Ovary (tissue), 3 donors: ENCODE results near the gene EYA4.

Experiments used
- EP300 ChIP-seq: sonication (generic); formaldehyde crosslinking; IDR thresholded peaks from one replicate; pipeline ENCODE4 v1.6.1; 2017; ENCODE audit warnings: antibody characterized with exemption
- POLR2A ChIP-seq: fragments of 450-650 bp; IDR thresholded peaks from one replicate; pipeline ENCODE4 v1.6.1; 2017; ENCODE audit warnings: antibody characterized with exemption, mild to moderate bottlenecking, moderate library complexity
- TF ChIP-seq, protein P1 (sequence below), 3 donors: fragments of 450-650 bp in 2 of 3; fragments of 200-600 bp in 1 of 3; IDR thresholded peaks; one replicate each; pipeline versions ENCODE4 v1.5.1 to v1.8.0; 2016 to 2022; ENCODE audit warnings: antibody characterized with exemption in 3 of 3, mild to moderate bottlenecking in 1 of 3
- donor health status: DM: no; HTN: no; CAD: no.

DNA sequence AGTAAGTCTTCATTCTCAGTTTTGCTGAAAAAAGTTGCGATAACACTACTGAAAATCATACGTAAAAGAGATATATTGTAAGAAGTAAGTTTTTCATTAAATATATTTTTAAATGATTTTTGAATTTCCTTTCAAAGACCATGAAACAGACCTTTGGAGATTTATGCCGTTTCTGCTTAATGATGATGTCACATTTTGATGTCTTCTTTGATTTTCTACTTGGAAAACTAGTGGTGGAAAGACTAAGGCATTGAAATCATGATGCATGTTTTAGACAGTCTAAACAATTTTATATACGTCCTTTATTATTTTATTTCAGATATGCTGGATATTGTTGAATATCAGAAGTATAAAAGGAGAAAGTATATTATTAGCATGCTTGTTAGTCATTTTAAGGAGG, 33.7 kb downstream of the EYA4 start:
- TF ChIP-seq, protein P1, sequence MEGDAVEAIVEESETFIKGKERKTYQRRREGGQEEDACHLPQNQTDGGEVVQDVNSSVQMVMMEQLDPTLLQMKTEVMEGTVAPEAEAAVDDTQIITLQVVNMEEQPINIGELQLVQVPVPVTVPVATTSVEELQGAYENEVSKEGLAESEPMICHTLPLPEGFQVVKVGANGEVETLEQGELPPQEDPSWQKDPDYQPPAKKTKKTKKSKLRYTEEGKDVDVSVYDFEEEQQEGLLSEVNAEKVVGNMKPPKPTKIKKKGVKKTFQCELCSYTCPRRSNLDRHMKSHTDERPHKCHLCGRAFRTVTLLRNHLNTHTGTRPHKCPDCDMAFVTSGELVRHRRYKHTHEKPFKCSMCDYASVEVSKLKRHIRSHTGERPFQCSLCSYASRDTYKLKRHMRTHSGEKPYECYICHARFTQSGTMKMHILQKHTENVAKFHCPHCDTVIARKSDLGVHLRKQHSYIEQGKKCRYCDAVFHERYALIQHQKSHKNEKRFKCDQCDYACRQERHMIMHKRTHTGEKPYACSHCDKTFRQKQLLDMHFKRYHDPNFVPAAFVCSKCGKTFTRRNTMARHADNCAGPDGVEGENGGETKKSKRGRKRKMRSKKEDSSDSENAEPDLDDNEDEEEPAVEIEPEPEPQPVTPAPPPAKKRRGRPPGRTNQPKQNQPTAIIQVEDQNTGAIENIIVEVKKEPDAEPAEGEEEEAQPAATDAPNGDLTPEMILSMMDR (IDR thresholded peaks at IDR 0.05) = no peak
- no peak for TF ChIP-seq POLR2A
- TF ChIP-seq EP300 = no peak
